Measurements from ENCODE around the gene TGFBR2. TPM values are rescaled to one million over a fixed set of nuclear protein-coding genes. Genes with fewer than 3 reads are reported as not detected.

Gene TGFBR2
- total RNA-seq, 1 donor from 2014 or later = 425 TPM

GRCh38 chr3:30691249-30691880 lies 85.0 kb downstream of the TGFBR2 start:
- peak; percentile 53 to 71 for DNase-seq (ENCODE audit: low read depth in 2 of 2)

DNA sequence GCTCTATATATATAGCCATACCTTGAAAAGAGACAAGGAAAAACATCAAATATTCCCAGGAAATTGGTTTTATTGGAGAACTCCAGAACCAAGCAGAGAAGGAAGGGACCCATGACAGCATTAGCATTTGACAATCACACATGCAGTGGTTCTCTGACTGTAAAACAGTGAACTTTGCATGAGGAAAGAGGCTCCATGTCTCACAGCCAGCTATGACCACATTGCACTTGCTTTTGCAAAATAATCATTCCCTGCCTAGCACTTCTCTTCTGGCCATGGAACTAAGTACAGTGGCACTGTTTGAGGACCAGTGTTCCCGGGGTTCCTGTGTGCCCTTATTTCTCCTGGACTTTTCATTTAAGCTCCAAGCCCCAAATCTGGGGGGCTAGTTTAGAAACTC lies 85.5 kb downstream of the TGFBR2 start:
- no peak for DNase-seq (ENCODE audit: low read depth in 2 of 2)

DNA sequence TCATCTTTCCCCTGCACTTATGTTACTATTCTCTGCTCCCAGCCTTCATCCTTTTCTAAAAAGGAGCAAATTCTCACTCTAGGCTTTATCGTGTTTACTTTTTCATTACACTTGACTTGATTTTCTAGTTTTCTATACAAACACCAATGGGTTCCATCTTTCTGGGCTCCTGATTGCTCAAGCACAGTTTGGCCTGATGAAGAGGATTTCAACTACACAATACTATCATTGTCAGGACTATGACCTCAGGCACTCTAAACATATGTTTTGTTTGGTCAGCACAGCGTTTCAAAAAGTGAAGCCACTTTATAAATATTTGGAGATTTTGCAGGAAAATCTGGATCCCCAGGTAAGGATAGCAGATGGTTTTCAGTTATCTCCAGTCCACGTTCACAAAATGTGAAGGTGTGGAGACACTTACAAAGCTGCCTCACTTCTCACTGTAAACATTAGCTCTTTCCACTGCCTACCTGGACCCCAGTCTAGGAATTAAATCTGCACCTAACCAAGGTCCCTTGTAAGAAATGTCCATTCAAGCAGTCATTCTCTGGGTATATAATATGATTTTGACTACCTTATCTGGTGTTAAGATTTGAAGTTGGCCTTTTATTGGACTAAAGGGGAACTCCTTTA lies 86.2 kb downstream of the TGFBR2 start:
- no peak for DNase-seq (ENCODE audit: low read depth in 2 of 2)

- peak; percentile 76 to 81 for DNase-seq (ENCODE audit: low read depth in 2 of 2)
These were observed 87.2 kb downstream of the TGFBR2 start for GRCh38 chr3:30693470-30694120.

- no peak for DNase-seq (ENCODE audit: low read depth in 2 of 2)
These were observed 87.7 kb downstream of the TGFBR2 start for GRCh38 chr3:30694148-30694547.

GRCh38 chr3:30694668-30695067 lies 88.3 kb downstream of the TGFBR2 start:
- DNase-seq (ENCODE audit: low read depth in 2 of 2) = no peak

DNA sequence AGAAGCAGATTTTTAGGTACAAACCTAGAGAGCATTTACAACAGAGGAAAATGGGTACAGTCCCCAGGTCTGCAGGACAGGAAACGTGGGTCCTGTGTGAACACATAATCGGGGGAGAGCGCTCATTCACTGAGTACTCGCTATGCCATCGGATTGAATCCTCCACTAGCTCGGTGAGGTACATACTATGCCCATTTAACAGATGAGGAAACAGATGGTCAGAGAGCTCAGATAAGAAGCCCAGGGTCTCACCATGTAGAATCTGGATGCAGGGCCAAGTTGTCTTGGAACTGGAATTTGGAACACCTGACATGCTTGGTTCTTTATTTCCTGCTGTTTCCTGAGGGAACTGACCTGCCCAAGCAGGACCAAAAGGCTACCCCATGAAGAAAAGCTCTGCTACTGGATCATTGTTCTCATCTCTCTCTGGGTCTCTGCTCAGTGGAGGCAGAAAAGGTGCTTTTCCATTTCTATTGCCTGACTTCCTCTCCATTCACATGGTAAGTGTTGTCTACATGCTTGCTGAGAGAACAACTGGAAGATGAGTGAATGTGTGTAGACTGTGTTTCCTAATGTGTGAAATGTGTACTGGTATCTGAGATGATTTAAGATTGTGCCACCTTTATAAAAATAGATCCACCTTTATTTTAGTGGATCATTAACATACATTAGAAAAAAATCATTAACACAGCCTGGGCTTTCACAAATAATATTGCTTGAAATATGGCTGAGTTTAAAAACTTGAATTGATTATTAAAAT lies 89.1 kb downstream of the TGFBR2 start:
- DNase-seq (ENCODE audit: low read depth in 2 of 2) = no peak

DNA sequence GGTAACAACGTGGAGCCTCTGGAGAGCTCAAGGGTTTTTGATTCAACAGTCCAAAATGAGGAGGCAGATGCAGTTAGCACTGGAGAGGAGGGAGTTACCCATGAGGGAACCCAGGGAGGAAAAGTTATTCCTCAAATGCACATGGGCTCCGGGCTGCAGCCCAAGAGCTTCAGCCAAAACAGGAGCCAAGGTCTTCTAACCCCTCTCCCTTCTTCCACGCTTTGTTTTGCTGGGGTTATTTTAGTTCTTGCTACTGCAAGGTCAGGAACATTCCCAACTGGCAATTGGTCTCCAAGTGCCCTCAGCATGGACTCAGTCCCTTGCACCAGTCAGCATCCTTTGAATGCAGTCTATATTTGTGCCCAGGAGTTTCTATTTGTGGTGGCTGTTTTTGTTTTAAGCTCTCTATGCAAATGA lies 90.0 kb downstream of the TGFBR2 start:
- no peak for DNase-seq (ENCODE audit: low read depth in 2 of 2)

DNA sequence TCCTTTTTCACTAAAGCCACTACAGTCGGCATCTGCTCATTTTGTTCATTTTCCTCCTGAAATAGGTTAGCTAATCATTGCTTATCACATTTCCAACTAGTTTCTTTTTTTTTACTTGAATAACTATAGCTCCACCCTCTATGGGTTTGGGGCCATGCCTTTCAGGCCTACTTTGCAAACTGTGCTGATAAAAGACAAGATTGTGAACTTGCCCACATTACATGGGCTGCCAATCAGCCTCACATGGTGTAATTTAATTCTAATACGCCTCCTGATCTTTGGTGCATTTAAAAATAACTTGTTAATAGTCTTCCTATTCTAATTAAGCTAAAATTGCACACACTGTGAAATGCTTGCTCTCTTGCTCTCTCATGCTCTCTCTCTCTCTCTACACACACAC lies 90.5 kb downstream of the TGFBR2 start:
- DNase-seq (ENCODE audit: low read depth in 2 of 2) = no peak

DNA sequence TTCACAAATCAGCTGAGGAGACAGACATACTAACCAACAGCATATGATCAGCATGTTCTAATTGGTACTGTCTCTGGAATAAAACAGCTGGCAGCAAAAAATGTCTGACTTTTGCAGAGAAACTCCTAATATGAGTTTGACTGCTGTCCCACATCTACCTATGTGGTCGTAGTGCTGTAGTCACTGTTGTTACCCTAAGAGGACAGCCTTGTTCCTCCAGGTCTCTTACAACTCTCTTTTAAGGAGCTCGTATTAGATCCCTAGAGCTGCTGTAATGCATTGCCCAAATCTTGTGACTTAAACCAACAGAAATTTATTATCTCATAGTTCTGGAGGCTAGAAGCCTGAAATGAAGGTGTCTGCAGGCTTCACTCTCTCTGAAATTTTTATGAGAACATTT lies 92.1 kb downstream of the TGFBR2 start:
- DNase-seq (ENCODE audit: low read depth in 2 of 2) = no peak

DNA sequence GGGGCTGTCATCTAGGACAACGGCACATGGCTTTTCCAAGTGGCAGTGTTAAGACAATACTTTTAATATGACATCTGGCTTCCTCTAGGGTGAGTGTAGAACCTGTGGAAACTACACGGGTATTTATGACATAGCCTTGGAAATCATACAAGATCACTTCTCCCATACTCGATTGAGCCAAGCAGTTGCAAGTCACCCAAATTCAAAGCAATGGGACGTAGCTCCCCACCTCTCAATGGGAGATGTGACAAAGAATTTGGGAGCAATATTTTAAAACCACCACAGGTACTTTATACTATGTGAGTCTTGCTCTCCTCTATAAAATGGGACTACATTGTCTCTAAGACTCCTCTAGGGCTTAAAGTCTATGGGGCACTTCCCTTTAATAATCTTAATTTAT lies 93.5 kb downstream of the TGFBR2 start:
- DNase-seq (ENCODE audit: low read depth in 2 of 2) = no peak

DNA sequence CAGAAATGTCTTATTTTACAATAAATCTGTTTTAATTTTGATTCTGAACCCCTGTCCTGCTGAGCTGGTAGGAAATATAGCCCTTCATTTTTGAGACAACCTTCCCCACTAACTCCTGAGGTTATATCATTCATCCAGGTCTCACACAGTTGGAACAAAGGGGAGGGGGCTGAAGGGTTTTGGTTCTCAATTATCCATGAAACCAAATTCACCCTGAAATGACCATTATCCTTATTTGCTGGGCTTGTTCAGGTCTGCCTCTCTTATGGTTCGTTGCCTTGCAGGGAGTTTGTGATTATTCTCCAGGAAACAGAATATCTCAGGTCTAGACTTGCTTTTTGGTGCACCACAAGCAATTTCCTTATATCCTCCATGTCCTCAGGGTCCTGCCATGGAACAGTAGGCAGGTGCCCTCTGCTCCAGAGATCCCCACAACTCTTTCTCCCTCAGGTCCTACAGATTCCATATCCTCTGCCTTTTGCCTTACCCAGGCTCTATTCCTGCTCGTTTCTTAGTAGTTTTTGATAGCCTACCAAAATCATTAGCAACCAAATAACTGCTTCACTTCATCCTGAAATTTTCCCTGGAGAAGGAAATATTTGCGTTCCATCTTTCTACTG lies 94.4 kb downstream of the TGFBR2 start:
- DNase-seq (ENCODE audit: low read depth in 2 of 2) = no peak

GRCh38 chr3:30702038-30702827 lies 95.8 kb downstream of the TGFBR2 start:
- DNase-seq (ENCODE audit: low read depth in 2 of 2) = no peak

GRCh38 chr3:30702828-30703397 lies 96.5 kb downstream of the TGFBR2 start:
- DNase-seq (ENCODE audit: low read depth in 2 of 2) = no peak

GRCh38 chr3:30704931-30705890 lies 98.8 kb downstream of the TGFBR2 start:
- no peak for DNase-seq (ENCODE audit: low read depth in 2 of 2)

DNA sequence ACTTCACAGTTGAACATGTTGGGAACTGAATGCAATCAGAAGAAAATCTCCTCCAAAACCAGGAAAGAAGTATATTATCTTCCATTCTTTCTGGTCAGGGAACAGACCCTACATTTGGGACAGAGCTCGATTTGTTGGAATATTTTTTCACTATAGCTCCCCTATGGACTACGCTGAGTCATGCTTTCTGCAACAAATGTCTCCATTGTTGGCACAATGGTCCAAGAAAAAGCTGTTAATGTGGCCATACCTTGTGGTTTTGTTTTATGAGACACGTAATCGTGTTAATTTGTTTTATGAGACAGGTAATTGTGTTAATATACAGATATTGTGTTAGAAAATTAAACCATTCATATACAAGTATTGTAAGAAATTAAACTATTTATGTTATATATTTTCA lies 101.4 kb downstream of the TGFBR2 start:
- DNase-seq (ENCODE audit: low read depth in 2 of 2) = no peak

DNA sequence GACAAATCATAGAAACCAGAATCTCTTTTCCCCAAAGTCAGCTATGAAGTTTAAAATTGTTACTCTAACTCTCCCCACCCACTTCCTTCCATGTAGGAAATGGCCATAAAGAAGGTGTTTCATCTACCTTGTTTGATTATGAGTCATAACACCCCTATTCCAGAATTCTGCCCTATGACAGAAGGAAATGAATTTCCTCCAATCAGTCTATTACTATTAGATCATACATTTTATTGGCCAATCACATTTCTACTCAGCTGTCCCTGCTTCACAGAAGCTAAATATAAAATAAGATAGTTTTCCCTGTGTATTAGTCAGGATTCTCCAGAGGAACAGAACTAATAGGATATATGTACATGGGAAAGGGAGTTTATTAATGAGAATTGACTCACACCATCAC lies 102.1 kb downstream of the TGFBR2 start:
- DNase-seq (ENCODE audit: low read depth in 2 of 2) = peak; percentile 68 to 75

DNA sequence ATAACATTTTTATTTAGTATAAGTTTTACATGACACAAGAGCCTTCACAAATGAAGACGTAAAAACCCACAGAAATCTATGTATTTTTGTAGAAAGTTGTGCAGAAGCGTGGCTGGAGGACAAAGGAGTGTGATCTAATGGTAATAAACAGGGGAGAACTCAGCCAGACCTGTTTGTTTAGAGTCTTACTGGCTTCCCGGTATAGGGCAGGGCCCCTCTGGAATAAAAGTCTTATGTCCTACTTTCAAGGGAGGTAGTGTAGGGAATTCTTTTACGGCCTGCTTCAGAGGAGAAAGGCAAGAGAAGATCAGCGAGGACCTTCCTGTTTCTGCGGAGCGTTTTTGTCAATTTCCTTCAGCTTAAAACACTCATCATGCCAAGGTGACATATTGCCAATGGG lies 103.6 kb downstream of the TGFBR2 start:
- no peak for DNase-seq (ENCODE audit: low read depth in 2 of 2)

- DNase-seq (ENCODE audit: low read depth in 2 of 2) = no peak
These were observed 104.8 kb downstream of the TGFBR2 start for GRCh38 chr3:30711151-30711550.

DNA sequence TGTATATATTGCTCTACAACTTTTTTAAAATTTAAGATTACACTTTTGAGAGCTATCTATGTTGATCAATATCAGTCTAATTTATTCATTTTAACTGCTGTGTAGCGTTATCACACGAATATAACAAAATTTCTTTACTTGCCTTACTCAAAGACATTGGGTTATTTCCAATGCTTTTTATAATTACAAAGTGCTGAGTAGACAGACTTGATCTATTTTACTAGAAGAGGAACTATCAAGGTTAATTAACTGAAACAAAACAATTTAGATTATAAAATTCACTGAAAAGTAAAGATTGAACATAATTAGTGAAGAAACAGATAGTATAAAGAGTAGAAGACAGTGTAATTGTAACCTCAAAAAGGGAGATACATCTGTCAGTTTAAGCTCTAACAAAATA lies 105.5 kb downstream of the TGFBR2 start:
- DNase-seq (ENCODE audit: low read depth in 2 of 2) = no peak
